Kidney epithelial cell (primary cell): ENCODE data around the gene CAPSL. TPM values are rescaled to one million over a fixed set of nuclear protein-coding genes. Genes with fewer than 3 reads are reported as not detected.
"Not testable (repeated sequence)": the region's sequence is repeated elsewhere in the genome, so short reads cannot be mapped to it uniquely, and the experiment has no call there.

Experiments
- DNase-seq: peaks from one replicate; pipeline ENCODE4 v3.0.0-alpha.2; 2010; ENCODE audit warnings: low read depth
- H3K27me3 ChIP-seq: 2 replicates; pipeline ENCODE4 v1.6.0; 2011; ENCODE audit warnings: low read length; ENCODE audit not compliant: control insufficient read depth, insufficient read depth
- H3K36me3 ChIP-seq: 2 replicates; pipeline ENCODE4 v1.5.1; 2011; ENCODE audit warnings: low read length; ENCODE audit not compliant: control insufficient read depth, insufficient read depth
- H3K4me3 ChIP-seq: 2 replicates; pipeline ENCODE4 v1.5.1; 2011; ENCODE audit warnings: low read depth, mild to moderate bottlenecking, control low read depth, low read length
- CTCF ChIP-seq: IDR thresholded peaks from 2 replicates; pipeline ENCODE4 v1.5.1; 2011; ENCODE audit warnings: mild to moderate bottlenecking, moderate library complexity, low read length, control low read depth, inconsistent platforms; ENCODE audit not compliant: insufficient read depth, poor library complexity, severe bottlenecking
- total RNA-seq: library from RNA; depleted of rRNA; stranded (reverse); fragments of >200 nt; gene quantifications from 2 replicates; pipeline ENCODE4 v1.2.3, GENCODE V29; 2015

The CAPSL gene
- total RNA-seq, 1 donor from 2014 or later = not detected

GRCh38 chr5:35894131-35894530 lies 44.3 kb downstream of the CAPSL start:
- Histone ChIP-seq H3K27me3 (no peaks in the 10 kb centered on the region), H3K36me3 (no peaks in the 10 kb centered on the region), H3K4me3 (no peak overlapping the region)
- no peak for DNase-seq
- no peak for TF ChIP-seq CTCF

- not testable (repeated sequence) for DNase-seq, H3K36me3 ChIP-seq
Observed at GRCh38 chr5:35892799-35893198, 45.6 kb downstream of the CAPSL start.

GRCh38 chr5:35890021-35891020 lies 48.1 kb downstream of the CAPSL start:
- no peak overlapping the region for H3K4me3 ChIP-seq
- no peak for TF ChIP-seq CTCF

More at GRCh38 chr5:35892799-35893198, 45.6 kb downstream of the CAPSL start:
- H3K4me3 ChIP-seq, H3K27me3 ChIP-seq: not testable (repeated sequence)

GRCh38 chr5:35887321-35888100 lies 50.9 kb downstream of the CAPSL start:
- DNase-seq = no peak
- H3K4me3 ChIP-seq = no peak overlapping the region
- H3K36me3 ChIP-seq = no peaks in the 10 kb centered on the region
- H3K27me3 ChIP-seq = no peaks in the 10 kb centered on the region
- TF ChIP-seq CTCF = no peak

More at GRCh38 chr5:35890021-35891020, 48.1 kb downstream of the CAPSL start:
- Histone ChIP-seq H3K27me3 (no peaks in the 10 kb centered on the region), H3K36me3 (no peaks in the 10 kb centered on the region)
- DNase-seq = no peak

GRCh38 chr5:35886381-35886780 lies 52.0 kb downstream of the CAPSL start:
- no peak overlapping the region for H3K4me3 ChIP-seq
- no peak for DNase-seq
- H3K27me3 ChIP-seq = no peaks in the 10 kb centered on the region
- no peak for TF ChIP-seq CTCF
- H3K36me3 ChIP-seq = no peaks in the 10 kb centered on the region

- H3K27me3 ChIP-seq = no peaks in the 10 kb centered on the region
- no peak for DNase-seq
- no peaks in the 10 kb centered on the region for H3K36me3 ChIP-seq
- no peak for TF ChIP-seq CTCF
- H3K4me3 ChIP-seq = no peak overlapping the region
Observed at GRCh38 chr5:35884773-35885172, 53.6 kb downstream of the CAPSL start.
